Stimulated activated CD4-positive, alpha-beta T cell treated with anti-CD3 and anti-CD28 coated beads, Interleukin-12 subunit alpha, Interleukin-12 subunit beta, amount 100 ng/mL, for 4 hours (primary cell): ENCODE data around the gene F3.
"Not testable (repeated sequence)": the region's sequence is repeated elsewhere in the genome, so short reads cannot be mapped to it uniquely, and the experiment has no call there.

Source experiments
- DNase-seq: peaks from one replicate; pipeline ENCODE4 v3.0.0-alpha.2; 2020

Gene F3

GRCh38 chr1:94541246-94542087 lies at the start of gene F3:
Gene F3 (minus strand): TSS chr1:94541759. CDS start chr1:94541636, 123 bp downstream.
- DNase-seq = peak; percentile 77

GRCh38 chr1:94590203-94591137 lies 48.9 kb upstream of the F3 start:
- no peak for DNase-seq

- DNase-seq = no peak
Measured at GRCh38 chr1:94589728-94590127, 48.2 kb upstream of the F3 start.

- DNase-seq = no peak
Measured at GRCh38 chr1:94582565-94582964, 41.0 kb upstream of the F3 start.

- no peak for DNase-seq
Measured at GRCh38 chr1:94580367-94581115, 39.0 kb upstream of the F3 start.

- DNase-seq = no peak
Measured at GRCh38 chr1:94579876-94580294, 38.3 kb upstream of the F3 start.

GRCh38 chr1:94578856-94579255 lies 37.3 kb upstream of the F3 start:
- no peak for DNase-seq

GRCh38 chr1:94573917-94574316 lies 32.4 kb upstream of the F3 start:
- DNase-seq = not testable (repeated sequence)

GRCh38 chr1:94572780-94573179 lies 31.2 kb upstream of the F3 start:
- no peak for DNase-seq

GRCh38 chr1:94570965-94571364 lies 29.4 kb upstream of the F3 start:
- DNase-seq = not testable (repeated sequence)

- not testable (repeated sequence) for DNase-seq
Measured at GRCh38 chr1:94568806-94569205, 27.2 kb upstream of the F3 start.

GRCh38 chr1:94567975-94568607 lies 26.5 kb upstream of the F3 start:
- DNase-seq = not testable (repeated sequence)

- not testable (repeated sequence) for DNase-seq
Measured at GRCh38 chr1:94566436-94566835, 24.9 kb upstream of the F3 start.

- DNase-seq = no peak
Measured at GRCh38 chr1:94565901-94566300, 24.3 kb upstream of the F3 start.

GRCh38 chr1:94562519-94563260 lies 21.1 kb upstream of the F3 start:
- DNase-seq = no peak

GRCh38 chr1:94560333-94560732 lies 18.8 kb upstream of the F3 start:
- DNase-seq = no peak

- no peak for DNase-seq
Measured at GRCh38 chr1:94559921-94560320, 18.4 kb upstream of the F3 start.

GRCh38 chr1:94555091-94555490 lies 13.5 kb upstream of the F3 start:
- DNase-seq = no peak

- no peak for DNase-seq
Measured at GRCh38 chr1:94554580-94554979, 13.0 kb upstream of the F3 start.

GRCh38 chr1:94553931-94554330 lies 12.4 kb upstream of the F3 start:
- no peak for DNase-seq

GRCh38 chr1:94553323-94553730 lies 11.8 kb upstream of the F3 start:
- no peak for DNase-seq
